Left forelimb (tissue), 1 donor: ENCODE measurements around the gene HPN.

Source experiments
- DNase-seq: peaks from one replicate; pipeline ENCODE4 v3.0.0-alpha.2; 2018; ENCODE audit warnings: low spot score

Gene HPN

DNA sequence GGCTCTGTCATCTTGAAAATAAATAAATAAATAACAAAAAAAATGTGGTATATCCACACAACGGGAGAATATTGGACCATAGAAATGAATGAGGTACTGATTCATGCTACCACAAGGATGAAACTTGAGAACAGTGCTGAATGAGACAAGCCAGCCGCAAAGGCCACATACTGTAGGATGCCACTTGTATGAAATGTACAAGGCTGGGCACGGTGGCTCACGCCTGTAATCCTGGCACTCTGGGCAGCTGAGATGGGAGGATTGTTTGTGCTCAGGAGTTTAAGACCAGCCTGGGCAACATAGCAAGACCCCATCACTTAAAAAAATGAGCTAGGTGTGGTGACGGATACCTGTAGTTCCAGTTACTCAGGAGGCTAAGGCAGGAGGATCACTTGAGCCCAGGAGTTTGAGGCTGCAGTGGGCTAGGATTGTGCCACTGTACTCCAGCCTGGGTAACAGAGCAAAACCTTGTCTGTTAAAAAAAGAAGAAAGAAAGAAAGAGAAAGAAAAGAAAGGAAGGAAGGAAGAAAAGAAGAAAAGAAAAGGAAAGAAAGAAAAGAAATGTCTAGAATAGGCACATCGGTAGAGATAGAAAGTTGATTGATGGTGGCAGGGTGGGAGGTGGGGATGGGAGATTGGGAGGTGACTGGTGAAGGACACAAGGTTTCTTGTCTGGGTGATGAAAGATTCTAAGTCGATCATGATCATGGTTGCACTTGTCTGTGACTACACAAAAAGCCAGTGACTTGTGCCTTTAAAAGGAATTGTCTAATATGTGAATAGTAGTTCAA, 20.3 kb downstream of the HPN start:
- no peak for DNase-seq

DNA sequence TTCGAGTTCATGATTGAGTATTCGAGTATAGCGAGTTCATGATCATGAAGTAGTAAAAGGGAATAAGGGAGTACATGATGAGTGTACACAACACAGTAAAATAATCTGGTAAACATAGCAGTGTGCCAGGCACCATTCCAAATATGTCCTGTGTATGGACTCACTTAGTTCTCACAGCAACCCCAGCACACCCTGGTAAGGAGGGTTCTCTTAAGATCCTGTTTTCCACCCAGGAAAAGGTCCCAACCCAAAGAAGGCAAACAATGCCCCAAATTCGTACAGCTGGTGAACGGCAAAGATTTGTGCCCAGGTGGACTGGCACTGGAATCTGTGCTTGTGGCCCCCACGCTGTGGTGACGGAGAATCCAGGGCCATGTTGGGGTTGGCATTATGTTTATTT, 21.4 kb downstream of the HPN start:
- no peak for DNase-seq

DNA sequence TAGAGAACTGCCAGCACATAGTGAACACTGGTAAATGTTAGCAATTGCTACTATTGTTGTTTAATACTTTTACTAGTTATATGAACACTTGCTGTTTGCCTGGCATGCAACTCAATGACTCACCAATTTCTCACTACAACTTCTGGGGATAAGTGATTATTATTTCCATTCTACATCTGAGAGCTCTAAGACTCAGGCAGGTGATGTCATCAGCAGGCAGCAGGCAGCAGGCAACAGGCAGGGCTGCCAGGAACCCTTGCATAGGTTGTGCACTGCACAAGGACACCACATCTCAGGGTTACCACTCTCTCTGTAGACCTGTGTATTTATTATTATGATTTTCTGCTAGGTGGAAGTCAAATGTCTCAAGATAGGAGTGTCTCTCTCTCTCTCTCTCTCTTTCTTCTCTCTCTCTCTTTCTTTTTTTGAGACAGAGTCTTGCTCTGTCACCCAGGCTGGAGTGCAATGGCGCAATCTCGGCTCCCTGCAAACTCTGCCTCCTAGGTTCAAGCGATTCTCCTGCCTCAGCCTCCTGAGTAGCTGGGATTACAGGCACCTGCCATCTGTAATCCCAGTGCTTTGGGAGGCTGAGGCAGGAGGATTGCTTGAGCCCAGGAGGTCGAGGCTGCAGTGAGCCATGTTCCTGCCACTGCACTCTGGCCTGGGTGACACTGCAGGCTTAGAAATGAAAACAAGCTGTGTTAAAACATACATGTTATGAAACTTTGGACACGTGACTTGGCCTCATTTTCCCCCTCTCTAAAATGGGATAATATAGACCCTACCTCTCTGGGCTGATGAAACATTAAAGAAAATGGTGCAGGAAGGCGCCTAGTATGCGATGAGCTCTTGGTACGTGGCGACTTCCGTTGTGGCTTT, 22.7 kb downstream of the HPN start:
- no peak for DNase-seq

GRCh38 chr19:35065574-35065973, 24.1 kb downstream of the HPN start:
- no peak for DNase-seq

GRCh38 chr19:35066121-35066520, 24.6 kb downstream of the HPN start:
- no peak for DNase-seq

- peak; percentile 87 for DNase-seq
These were observed 25.4 kb downstream of the HPN start for GRCh38 chr19:35066691-35067563.

DNA sequence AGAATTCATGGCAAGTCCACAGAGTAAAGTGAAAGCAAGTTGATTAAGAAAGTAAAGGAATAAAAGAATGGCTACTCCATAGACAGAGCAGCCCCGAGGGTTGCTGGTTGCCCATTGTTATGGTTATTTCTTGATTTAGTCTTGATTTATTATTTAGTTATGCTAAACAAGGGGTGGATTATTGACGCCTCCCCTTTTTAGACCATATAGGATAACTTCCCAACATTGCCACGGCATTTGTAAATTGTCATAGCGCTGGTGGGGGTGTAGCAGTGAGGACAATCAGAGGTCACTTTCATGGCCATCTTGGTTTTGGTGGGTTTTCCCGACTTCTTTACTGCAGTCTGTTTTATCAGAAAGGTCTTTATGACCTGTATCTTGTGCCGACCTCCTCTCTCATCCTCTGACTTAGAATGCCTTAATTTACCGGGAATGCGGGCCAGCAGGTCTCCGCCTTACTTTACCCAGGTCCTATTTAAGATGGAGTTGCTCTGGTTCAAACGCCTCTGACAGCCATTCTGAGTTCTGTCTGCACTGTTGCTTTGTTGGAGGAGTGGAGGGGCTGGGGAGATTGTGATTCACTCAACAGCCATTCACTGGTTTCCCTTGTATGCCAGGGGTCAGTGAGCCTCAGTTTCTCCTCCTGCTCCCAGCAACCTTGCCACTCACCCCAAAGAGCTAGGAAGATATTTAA, 27.6 kb downstream of the HPN start:
- no peak for DNase-seq

- no peak for DNase-seq
These were observed 28.2 kb downstream of the HPN start for GRCh38 chr19:35069696-35070095.

DNA sequence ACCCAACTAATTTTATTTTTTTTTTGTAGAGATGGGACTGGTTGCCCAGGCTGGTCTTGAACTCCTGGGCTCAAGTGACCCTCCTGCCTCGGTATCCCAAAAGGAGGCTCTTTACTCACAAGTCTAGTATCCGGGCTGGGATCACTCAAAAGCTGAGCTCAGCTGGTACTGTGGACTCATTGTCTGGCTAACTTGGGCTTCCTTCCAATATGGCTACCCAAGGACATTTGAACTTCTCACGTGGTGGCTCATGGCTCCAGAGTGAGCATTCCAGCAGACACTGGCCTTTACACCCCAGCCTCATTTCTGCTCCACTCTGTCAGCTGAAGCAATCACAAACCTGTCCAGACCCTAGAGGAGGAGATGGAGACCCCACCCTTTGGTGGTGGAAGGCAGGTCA, 28.9 kb downstream of the HPN start:
- DNase-seq: no peak

GRCh38 chr19:35073516-35073915, 32.0 kb downstream of the HPN start:
- no peak for DNase-seq

- DNase-seq: no peak
These were observed 32.4 kb downstream of the HPN start for GRCh38 chr19:35073941-35074340.

GRCh38 chr19:35074426-35075201, 33.1 kb downstream of the HPN start:
- DNase-seq: no peak

GRCh38 chr19:35075202-35076025, 33.9 kb downstream of the HPN start:
- no peak for DNase-seq

- no peak for DNase-seq
These were observed 34.5 kb downstream of the HPN start for GRCh38 chr19:35076026-35076370.

DNA sequence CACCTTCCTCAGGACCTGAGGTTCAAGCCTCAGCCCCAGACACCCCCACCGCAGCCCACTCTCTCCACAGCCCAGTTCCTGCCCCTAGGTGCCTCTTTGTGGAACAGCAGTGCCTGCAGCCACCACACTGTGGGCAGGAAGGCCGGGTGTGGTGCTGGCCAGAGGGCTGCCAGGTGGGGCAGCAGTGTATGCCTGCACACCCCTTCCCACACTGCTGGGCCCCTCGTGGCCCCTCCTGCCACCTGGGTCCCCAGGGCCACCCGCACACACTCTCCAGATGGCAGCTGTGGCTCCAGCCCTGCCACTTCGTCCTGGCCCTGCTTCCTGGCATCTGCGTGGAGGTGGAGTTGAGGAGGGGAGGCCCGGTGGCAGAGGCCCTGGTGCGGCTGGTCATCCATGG, 35.1 kb downstream of the HPN start:
- DNase-seq: no peak

- no peak for DNase-seq
These were observed 36.1 kb downstream of the HPN start for GRCh38 chr19:35077411-35078223.

DNA sequence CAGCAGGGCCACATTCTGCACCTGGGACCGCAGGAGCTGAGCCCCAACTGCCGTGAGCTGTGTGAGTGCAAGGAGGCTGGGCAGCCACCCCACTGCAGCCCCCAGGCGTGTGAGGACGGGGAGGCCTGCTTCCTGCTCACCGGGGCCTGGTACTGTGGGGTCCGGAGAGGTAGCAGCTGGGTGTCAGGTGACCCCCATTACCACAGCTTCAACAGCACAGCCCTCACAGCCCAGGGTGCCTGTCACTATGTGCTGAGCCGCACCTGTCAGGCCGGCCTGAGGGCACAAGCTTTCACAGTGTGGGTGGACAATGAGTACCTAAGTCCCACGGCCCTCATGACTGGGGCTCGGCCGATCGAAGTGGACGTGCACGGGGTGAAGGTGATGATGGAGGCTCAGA, 38.3 kb downstream of the HPN start:
- DNase-seq: no peak

DNA sequence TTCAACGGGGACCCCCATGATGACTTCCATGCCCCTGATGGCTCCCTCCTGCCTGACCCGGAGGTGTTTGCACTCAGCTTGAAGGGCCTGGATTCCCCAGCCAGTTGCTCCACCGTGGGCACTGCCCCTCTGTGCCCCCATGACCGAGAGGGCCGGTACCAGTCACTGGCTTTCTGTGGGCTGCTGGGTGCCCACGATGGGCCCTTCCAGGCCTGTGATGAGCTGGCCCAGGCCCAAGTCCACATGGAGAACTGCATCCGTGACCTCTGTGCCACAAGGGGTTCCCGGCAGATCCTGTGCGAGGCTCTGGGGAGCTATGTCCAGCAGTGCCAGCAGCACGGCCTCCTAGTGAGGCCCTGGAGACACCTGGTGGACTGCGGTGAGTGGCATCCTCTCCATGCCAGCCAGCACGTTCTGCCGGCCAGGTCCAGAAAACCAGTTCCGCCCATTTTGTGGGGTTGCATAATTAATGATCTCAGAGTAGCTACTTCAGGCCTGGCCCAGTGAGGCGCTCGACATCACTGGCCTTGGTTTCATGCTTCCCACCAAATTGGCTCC, 39.2 kb downstream of the HPN start:
- no peak for DNase-seq

DNA sequence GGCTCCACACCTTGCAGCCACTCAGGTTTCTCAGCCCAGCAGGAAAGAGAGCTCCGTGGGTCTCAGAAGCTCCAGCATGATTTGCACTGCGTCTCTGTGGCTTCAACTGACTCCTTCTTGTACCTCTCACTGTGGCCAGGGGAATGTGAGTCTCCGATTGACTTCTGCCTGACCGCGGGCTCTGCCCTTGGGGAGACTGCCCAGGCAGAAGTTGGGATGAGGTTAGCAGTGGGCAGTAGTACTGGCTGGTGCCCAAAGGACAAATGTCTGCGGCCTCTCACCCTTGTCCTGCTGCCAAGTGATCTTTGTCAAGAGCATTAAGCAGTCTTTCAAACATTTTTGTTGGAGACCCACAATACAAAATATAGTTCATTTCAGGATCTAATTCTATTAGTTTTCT, 39.7 kb downstream of the HPN start:
- DNase-seq: no peak
